ENCODE data around the gene RITA1.

Gene RITA1

GRCh38 chr12:113171543-113171942, 14.0 kb upstream of the RITA1 start:
- H3K4me2 ChIP-seq (ENCODE audit: low read length): peak overlapping the region; percentile 42; the same call in 1 of the 2 replicates
- H3K27me3 ChIP-seq (ENCODE audit: low read depth, low read length): no peaks in the 10 kb centered on the region
- no peaks in the 10 kb centered on the region for H4K20me1 ChIP-seq (ENCODE audit: insufficient read depth, low read length)
- no peaks in the 10 kb centered on the region for H3K79me2 ChIP-seq (ENCODE audit: low read length)
- no peak overlapping the region for H3K9ac ChIP-seq (ENCODE audit: low read length)
- peaks cover 48% of the 10 kb centered on the region for H3K36me3 ChIP-seq (replicated peaks; ENCODE audit: low read depth, low read length)
- H3K27ac ChIP-seq (ENCODE audit: low read length): peak overlapping the region; percentile 90
- H2AFZ ChIP-seq (ENCODE audit: low read depth, low read length): no peak overlapping the region
- H3K4me1 ChIP-seq (ENCODE audit: low read length): peaks cover 49% of the 10 kb centered on the region
- no peak for TF ChIP-seq EZH2phosphoT487 (IDR thresholded peaks at IDR 0.05; ENCODE audit: low read depth)
- no peak for TF ChIP-seq CTCF (IDR thresholded peaks at IDR 0.05; ENCODE audit: low read depth, low read length)
- H3K9me3 ChIP-seq (ENCODE audit: insufficient read depth, low read length): peaks cover 4% of the 10 kb centered on the region; the same call in 1 of the 2 replicates
- H3K4me3 ChIP-seq (ENCODE audit: low read length): no peak overlapping the region

- H3K27ac ChIP-seq (ENCODE audit: low read length): peak overlapping the region; percentile 90
- H3K4me1 ChIP-seq (ENCODE audit: low read length): peaks cover 49% of the 10 kb centered on the region
- no peak overlapping the region for H3K4me3 ChIP-seq (ENCODE audit: low read length)
These were observed 13.3 kb upstream of the RITA1 start for GRCh38 chr12:113172185-113172584.

GRCh38 chr12:113173081-113173698, 12.3 kb upstream of the RITA1 start:
- Histone ChIP-seq H3K36me3 (replicated peaks; ENCODE audit: low read depth, low read length) (peaks cover 60% of the 10 kb centered on the region), H3K4me1 (ENCODE audit: low read length) (peaks cover 49% of the 10 kb centered on the region), H3K4me2 (ENCODE audit: low read length) (peak overlapping the region; percentile 38), H3K27ac (ENCODE audit: low read length) (peak overlapping the region; percentile 90), H3K9me3 (ENCODE audit: insufficient read depth, low read length) (peaks cover 4% of the 10 kb centered on the region; the same call in 1 of the 2 replicates), H3K4me3 (ENCODE audit: low read length) (no peak overlapping the region), H4K20me1 (ENCODE audit: insufficient read depth, low read length) (no peaks in the 10 kb centered on the region), H2AFZ (ENCODE audit: low read depth, low read length) (no peak overlapping the region), H3K27me3 (ENCODE audit: low read depth, low read length) (no peaks in the 10 kb centered on the region), H3K9ac (ENCODE audit: low read length) (peak overlapping the region; percentile 52), H3K79me2 (ENCODE audit: low read length) (no peaks in the 10 kb centered on the region)
- no peak for TF ChIP-seq EZH2phosphoT487 (IDR thresholded peaks at IDR 0.05; ENCODE audit: low read depth)
- TF ChIP-seq CTCF (IDR thresholded peaks at IDR 0.05; ENCODE audit: low read depth, low read length): no peak

More at GRCh38 chr12:113172185-113172584, 13.3 kb upstream of the RITA1 start:
- Histone ChIP-seq H3K27me3 (ENCODE audit: low read depth, low read length) (no peaks in the 10 kb centered on the region), H3K36me3 (replicated peaks; ENCODE audit: low read depth, low read length) (peaks cover 51% of the 10 kb centered on the region), H3K79me2 (ENCODE audit: low read length) (no peaks in the 10 kb centered on the region), H3K9ac (ENCODE audit: low read length) (peak overlapping the region; percentile 52; the same call in 1 of the 2 replicates), H3K9me3 (ENCODE audit: insufficient read depth, low read length) (peaks cover 4% of the 10 kb centered on the region; the same call in 1 of the 2 replicates), H4K20me1 (ENCODE audit: insufficient read depth, low read length) (no peaks in the 10 kb centered on the region), H3K4me2 (ENCODE audit: low read length) (no peak overlapping the region), H2AFZ (ENCODE audit: low read depth, low read length) (no peak overlapping the region)
- TF ChIP-seq EZH2phosphoT487 (IDR thresholded peaks at IDR 0.05; ENCODE audit: low read depth): no peak
- no peak for TF ChIP-seq CTCF (IDR thresholded peaks at IDR 0.05; ENCODE audit: low read depth, low read length)

GRCh38 chr12:113174461-113175384, 10.8 kb upstream of the RITA1 start:
- TF ChIP-seq CTCF (IDR thresholded peaks at IDR 0.05; ENCODE audit: low read depth, low read length) (peak; percentile 85), EZH2phosphoT487 (IDR thresholded peaks at IDR 0.05; ENCODE audit: low read depth) (no peak)

More at GRCh38 chr12:113174461-113175384, 10.8 kb upstream of the RITA1 start:
- Histone ChIP-seq H3K4me2 (ENCODE audit: low read length) (peak overlapping the region; percentile 38; the same call in 1 of the 2 replicates), H4K20me1 (ENCODE audit: insufficient read depth, low read length) (no peaks in the 10 kb centered on the region), H3K79me2 (ENCODE audit: low read length) (no peaks in the 10 kb centered on the region; the same call in 1 of the 2 replicates), H3K36me3 (replicated peaks; ENCODE audit: low read depth, low read length) (peaks cover 68% of the 10 kb centered on the region), H3K4me1 (ENCODE audit: low read length) (peaks cover 49% of the 10 kb centered on the region), H3K9ac (ENCODE audit: low read length) (peak overlapping the region; percentile 52), H3K9me3 (ENCODE audit: insufficient read depth, low read length) (peaks cover 4% of the 10 kb centered on the region; the same call in 1 of the 2 replicates), H3K4me3 (ENCODE audit: low read length) (no peak overlapping the region), H3K27me3 (ENCODE audit: low read depth, low read length) (no peaks in the 10 kb centered on the region), H3K27ac (ENCODE audit: low read length) (peak overlapping the region; percentile 90), H2AFZ (ENCODE audit: low read depth, low read length) (no peak overlapping the region)

Measured in OCI-LY3 (cell line).